HG02938 (cell line): Measurements from ENCODE around the gene MYH7.
"Not testable (repeated sequence)": the region's sequence is repeated elsewhere in the genome, so short reads cannot be mapped to it uniquely, and the experiment has no call there.

Source experiments
- ATAC-seq: cut with Tn5 transposase; IDR thresholded peaks from one replicate; pipeline ENCODE4 v1.9.1; 2021; ENCODE audit warnings: mild to moderate bottlenecking, moderate library complexity; ENCODE audit not compliant: unreplicated experiment

MYH7 gene

GRCh38 chr14:23435543-23436326, at the start of gene MYH7:
MYH7 (minus strand) TSS chr14:23435660; CDS start chr14:23433732, 1,928 bp downstream.
- ATAC-seq: no peak

DNA sequence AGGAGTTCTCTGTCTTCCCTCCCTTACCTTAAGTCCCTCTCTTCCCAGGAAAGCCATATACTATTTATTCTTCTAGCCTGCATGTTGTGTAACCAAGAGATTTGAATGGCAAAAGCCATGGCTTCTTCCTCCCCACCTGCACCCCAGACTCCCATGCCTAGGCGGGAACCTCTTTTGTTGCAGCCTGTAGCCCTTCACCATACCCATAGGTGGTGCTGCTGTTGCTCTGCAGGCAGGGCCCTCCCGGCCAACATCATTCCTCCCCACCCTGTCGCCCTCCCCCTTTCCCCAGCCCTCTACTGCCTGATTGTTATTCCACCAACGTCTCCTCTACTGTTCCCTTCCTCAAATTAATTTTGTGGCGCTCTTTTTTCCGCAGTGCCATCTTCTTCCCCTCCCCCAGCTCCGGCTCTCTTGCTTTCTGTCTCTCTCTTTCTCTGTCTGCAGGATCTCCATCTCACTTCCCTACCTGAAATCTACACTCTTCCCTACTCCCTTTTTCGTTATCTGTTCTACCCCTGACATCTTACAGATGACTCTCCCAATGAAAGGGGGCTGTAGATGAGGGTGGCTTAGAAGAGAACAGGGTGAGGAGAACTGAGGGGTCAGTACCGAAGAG, 47.9 kb upstream of the MYH7 start:
- no peak for ATAC-seq

DNA sequence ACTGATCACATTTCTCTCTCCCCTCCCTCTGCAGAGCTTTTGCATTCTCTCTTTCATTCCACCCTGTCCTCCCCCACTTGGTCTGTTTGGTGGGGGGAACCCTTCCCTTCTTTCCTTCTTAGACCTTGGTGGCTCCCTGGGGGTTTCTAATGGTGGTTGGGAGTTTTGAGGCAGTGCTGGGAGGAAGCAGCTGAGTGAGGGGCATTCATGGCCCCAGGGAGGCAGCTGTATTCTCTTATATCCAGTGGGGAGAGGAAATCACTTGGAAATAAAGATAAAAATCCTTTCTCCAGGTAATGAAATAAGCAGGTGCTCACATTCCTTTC, 47.3 kb upstream of the MYH7 start:
- ATAC-seq: no peak

DNA sequence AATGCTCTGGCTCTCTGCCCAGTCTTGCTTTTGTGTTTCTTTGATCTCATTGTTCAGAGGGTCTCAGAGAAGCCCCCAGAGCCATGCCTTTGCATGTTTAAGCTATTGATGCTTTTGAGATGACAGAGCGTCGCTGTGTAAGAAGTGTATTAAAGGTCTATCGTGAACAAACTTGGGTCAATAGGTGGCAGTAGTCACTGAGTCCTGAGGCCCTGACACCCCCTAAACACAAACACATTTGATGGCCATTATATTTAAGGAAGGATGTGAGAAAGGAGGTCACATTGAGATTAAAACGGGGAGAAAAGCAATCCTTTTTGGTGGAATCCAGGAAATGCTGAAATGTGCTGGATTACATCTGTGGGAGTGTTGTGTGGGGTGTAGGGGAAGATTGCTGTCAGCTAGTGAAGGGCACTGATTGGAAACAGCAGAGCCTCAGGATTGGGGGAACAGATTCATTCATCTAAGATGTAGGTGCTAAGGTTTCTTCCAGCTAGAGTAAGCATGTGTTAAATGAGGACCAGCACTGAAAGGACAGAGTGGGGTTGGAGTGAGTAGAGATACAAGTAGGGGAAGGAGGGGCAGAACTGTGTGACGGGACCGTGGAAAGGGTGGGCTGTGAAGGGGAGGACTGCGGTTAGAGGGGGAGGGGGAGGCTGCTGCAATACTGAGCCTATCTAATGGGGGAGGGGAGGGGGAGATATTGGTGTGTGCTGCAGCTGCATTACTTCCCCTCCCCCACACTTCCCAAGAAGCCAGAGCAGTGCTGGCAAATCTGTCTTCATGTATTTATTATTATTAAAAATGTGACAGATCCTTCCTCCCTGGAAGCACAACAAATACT, 46.7 kb upstream of the MYH7 start:
- ATAC-seq: no peak

GRCh38 chr14:23481362-23481970, 46.0 kb upstream of the MYH7 start:
- no peak for ATAC-seq

DNA sequence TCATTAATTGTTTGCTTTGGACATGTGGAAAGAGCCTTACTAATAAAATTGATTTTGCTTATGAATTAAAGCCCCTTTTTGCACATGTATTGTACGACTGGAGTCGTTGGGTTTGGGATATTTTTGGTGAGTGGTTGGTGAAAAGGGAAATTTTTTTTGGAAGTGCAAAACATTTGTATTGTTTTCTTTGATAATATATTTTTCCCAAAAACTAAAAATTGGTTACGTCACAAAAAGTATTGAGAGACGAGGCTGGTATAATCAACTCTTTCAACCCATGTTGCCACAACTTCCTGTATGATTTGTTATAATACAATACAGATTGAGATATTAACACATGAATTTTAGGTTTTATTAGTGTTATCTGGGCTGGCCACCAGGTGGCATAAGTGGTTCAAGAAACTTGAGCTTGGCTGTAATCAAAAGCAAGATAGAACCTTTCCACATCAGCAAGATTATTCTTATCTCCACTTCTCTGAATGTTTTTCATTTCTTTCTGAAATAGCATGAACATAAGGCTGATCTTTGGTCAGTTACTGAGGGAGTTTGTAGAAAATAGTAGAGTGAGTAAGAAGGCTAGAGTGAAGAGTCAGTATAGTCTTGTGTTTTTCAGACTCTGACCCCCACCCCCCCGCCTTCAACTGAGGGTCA, 42.8 kb upstream of the MYH7 start:
- ATAC-seq: no peak

DNA sequence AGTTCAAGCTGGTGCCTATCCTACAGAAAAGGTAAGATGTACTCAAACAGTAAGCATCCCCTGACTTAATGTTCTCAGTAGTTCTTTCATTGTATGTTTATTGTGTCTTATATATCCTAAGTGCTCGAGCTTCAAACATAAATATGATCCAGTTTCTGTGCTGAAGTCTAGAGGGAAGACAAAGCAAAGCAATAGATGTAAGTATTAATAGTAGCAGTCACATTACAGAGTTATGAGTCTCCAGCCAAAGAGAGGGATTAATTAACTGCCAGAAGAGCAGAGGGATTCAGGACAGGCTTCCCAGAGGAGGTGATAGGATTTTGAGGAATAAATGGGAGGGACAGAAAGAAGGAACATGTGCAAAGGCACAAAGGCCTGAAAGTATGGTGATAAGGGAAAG, 35.5 kb upstream of the MYH7 start:
- no peak for ATAC-seq

DNA sequence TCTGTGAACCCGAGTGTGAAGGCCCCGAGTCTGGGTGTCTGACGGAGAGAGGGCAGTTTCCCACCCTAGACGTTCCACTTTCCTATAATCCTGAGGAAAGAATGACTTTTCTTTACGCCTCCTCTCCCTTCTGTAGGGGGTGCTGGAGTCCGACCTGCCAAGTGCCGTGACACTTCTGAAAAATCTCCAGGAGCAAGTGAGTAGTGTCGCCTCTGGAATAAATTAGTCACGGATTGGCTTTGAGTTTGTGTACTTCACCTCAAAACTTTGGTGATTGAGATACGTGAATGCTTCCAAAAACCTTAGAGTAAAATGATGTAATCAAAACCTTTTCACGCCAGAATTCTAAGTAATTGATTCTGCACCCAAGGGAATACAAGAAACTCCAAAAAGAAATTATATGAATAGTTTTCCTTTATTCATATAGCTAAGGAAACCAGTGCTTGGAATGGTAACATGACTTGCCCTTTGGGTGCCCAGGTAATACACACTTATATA, 34.5 kb upstream of the MYH7 start:
- peak; percentile 3 for ATAC-seq

DNA sequence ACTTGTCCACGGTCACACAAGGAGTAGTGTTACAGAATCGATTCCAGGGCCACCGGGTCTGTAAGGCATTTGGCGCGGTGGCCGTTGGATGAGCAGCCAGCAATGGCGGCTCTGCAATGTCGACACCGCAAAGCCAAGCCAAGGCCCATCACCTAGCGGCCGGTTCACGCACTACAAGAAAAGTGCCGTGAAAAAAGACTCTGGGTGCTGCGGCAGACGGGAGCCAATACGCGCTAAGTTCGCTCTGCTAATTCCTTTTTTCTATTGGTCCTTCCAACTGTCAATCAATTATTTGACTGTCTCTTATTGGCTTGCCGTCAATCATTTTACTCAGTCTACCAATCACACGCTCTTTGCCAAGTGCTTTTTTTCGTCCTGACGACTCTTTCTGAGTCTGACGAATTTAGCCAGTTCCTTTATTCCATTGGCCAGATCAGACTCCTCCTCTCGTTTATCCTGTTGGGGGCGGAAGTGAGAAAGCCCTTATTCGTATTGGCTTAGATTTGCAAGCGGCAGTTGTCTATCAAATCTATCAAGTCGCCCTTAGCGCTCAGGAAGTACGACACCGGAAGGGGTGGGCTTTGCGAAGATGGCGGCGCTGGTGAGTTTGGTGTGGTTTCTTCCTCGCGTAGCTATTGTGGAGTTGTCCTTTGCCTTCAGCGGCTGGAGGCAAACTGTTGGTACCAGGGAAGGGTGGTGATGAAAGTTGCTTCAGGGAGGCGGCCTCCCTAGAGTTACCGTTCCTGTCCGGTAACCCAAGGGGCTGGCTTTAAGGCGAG, 33.9 kb upstream of the MYH7 start, which contains the start of gene NGDN:
Gene NGDN, plus strand, starts transcription at position 577 of the 779 bp plus-strand sequence. Its CDS starts 13 bp downstream, at position 590.
- ATAC-seq: peak; percentile 98

DNA sequence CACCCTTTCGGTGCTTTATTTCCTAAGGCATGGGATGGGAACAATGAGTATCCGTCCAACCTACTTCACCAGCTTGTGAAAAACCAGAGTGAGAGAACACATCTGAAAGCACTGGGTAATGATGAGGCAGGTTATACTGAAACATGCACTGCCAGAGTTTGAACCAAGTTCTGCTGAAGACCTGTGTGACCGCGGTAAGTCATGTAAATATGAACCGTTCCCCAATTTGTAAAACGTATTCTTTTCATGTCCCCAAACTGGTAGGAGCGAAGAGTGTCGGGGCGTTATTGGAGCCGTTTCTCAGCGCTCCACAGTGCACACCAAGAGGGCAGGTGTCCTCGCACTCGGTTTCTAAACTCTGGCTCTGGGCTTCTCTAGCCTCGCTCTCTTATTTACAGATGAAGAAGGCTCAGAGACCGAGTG, 33.3 kb upstream of the MYH7 start:
- no peak for ATAC-seq

DNA sequence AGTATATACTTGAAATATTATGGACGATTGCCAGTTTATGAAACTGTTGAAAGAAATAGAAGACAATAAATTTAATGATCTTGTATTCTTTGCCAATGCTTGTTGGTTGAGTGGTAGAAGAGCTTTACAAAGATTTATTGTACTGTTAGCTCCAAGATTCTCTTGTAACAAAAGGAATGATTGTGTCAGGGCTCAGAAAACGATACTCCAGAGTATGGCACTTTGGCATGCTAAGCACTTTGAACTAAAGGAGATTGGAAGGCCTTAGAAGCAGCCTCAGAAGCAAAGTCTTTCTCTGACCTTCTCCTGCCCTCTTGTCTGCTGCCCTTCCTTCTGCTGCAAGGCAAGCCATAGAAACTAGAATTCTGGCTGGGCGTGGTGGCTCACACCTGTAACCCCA, 29.8 kb upstream of the MYH7 start:
- no peak for ATAC-seq

DNA sequence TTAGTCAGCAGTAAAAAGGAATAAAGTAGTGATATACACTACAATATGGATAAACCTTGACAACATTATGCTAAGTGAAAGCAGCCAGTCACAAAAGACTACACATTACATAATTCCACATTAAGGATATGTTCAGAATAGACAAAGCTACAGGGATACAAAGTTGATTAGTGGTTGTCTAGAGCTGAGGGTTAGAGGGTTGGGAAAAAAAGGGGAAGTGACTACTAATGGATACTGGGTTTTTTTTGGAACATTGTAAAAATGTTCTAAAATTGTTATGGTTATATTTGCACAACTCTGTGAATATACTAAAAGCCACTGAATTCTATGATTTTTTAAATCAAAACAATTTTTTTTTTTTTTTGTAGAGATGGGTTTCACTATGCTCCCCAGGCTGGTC, 29.2 kb upstream of the MYH7 start:
- ATAC-seq: no peak

DNA sequence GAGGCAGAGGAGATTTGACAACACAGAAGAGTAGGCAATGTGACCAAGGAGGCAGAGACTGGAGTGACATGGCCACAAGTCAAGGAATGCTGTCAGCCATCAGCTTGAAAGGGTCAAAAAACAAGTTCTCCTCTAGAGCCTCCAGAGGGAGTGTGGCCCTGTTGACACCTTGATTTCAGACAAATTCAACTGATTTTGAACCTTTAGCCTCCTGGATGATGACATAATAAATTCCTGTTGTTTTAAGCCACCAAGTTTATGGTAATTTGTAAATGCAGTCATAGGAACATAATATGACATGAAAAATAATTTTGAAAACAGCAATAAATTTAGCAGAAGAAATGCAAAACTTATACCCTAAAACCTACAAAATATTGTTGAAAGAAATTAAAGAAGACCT, 25.5 kb upstream of the MYH7 start:
- no peak for ATAC-seq

- no peak for ATAC-seq
Observed at GRCh38 chr14:23457587-23458445, 22.4 kb upstream of the MYH7 start.

- ATAC-seq: not testable (repeated sequence)
Observed at GRCh38 chr14:23456883-23457586, 21.6 kb upstream of the MYH7 start.

DNA sequence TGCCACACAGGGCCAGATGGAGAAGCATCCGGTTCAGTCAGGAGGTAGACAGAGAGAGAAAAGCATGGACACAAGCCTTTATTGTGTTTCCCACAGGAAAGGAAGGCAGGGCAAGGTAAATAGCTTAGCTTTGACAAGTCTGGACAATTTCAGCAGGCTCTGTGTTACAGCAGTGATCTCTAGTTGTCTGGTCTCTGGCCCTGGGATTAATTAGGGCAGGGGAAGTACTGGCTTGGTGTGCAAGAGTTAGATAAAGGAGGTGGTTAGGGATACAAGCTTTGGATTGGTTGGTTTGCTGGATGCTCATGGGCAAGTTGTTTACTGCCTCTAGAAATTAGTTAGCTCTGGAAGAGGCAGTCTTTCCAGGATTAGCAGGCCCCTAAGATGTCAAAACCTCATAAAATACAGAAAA, 19.0 kb upstream of the MYH7 start:
- no peak for ATAC-seq

- no peak for ATAC-seq
Observed at GRCh38 chr14:23452237-23452636, 16.8 kb upstream of the MYH7 start.

- ATAC-seq: no peak
Observed at GRCh38 chr14:23450379-23450778, 14.9 kb upstream of the MYH7 start.
